GM21786 (cell line): ENCODE data around the gene PPP6C.
"Not testable (repeated sequence)": the region's sequence is repeated elsewhere in the genome, so short reads cannot be mapped to it uniquely, and the experiment has no call there.

Source experiments
- ATAC-seq: cut with Tn5 transposase; IDR thresholded peaks from one replicate; pipeline ENCODE4 v1.9.1; 2021; ENCODE audit not compliant: unreplicated experiment

Gene PPP6C

DNA sequence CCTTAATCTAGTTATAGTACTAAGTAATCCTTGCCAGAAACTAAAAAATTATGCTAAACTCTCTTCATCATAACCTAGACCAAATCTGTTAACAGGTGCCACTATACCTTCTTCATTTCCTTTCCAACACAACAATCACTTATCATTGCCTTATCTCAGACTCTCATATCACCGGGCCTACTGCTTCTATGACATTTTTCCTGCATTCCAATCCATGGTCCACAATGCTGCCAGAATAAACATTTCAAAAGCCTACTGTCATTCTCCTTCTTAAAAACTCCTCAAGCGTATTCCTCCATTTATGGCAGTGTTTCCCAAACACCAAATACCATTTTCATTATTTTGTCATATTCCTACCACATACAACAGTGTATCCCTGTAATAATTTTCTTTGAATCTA lies 6.5 kb downstream of the PPP6C start:
- ATAC-seq: no peak

DNA sequence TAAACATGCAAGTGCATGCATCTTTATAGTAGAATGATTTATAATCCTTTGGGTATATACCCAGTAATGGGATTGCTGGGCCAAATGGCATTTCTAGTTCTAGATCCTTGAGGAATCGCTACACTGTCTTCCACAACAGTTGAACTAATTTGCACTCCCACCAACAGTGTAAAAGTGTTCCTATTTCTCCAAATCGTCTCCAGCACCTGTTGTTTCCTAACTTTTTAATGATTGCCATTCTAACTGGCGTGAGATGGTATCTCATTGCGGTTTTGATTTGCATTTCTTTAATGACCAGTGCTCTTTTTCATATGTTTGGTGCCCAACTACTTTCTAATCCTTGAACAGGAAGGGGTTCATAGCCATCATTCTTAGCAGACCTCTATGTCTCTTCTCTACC lies 7.8 kb downstream of the PPP6C start:
- not testable (repeated sequence) for ATAC-seq

DNA sequence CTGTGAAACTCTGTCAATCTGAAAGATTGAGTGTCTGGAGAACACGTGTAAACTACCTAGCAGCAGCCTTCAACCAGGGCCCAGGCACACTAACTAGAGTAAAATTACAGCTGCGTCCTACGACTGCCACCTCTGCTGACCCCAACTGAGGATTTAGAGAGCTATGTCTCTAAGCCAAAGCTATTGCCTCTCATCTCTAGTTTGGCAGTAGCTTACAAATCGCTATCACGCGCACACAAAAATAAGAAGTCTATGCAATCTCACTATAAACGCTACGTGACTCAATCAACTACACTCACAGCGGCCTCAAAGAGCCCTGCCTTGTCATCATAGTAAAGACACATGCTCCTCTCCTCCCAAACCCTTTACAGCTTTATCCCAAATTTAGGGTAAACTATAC lies 8.7 kb downstream of the PPP6C start:
- ATAC-seq: no peak

DNA sequence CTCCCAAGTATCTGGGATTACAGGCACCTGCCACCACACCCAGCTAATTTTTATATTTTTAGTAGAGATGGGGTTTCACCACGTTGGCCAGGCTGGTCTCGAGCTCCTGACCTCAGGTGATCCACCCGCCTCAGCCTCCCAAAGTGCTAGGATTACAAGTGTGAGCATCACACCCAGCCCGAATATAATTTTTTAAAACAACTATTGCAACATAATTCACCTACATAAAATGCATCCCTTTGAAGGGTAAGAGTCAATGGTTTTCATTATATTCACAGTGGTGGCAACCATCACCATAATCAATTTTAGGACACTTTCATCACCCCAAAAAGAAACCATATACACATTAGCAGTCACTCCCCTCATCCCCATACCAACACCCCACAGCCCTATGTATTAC lies 9.8 kb downstream of the PPP6C start:
- not testable (repeated sequence) for ATAC-seq

DNA sequence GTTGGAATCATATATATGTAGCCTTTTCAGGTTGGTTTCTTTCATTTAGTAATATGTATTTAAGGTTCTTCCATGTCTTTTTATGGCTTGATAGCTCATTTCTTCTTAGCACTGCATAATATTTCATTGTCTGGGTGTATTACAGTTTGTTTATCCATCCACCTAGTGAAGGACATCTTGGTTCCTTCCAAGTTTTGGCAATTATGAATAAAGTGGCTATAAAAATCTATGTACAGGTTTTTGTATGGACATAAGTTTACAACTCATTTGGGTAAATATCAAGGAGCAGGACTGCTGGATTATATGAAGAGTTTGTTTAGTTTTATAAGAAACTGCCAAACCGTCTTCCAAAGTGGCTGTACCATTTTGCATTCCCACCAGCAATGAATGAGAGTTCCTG lies 11.7 kb downstream of the PPP6C start:
- no peak for ATAC-seq

DNA sequence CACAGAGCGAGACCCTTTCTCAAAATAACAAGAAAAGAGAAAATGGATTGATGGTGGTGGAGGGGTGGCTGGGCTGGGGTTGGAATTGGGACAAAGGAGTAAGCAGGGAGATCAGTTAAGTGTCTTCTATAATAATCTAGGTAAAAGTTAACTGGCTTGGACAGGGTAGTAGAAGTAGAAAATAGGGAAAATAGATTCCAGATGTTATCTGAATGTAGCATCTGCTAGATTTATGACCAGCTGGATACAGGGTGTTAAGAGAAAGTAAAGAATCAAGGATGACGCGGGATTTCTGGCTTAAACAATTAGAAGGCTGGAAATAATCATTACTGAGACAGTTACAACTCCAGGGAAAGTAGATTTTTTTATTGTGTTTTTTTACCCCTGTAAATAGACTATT lies 13.0 kb downstream of the PPP6C start:
- ATAC-seq: no peak

DNA sequence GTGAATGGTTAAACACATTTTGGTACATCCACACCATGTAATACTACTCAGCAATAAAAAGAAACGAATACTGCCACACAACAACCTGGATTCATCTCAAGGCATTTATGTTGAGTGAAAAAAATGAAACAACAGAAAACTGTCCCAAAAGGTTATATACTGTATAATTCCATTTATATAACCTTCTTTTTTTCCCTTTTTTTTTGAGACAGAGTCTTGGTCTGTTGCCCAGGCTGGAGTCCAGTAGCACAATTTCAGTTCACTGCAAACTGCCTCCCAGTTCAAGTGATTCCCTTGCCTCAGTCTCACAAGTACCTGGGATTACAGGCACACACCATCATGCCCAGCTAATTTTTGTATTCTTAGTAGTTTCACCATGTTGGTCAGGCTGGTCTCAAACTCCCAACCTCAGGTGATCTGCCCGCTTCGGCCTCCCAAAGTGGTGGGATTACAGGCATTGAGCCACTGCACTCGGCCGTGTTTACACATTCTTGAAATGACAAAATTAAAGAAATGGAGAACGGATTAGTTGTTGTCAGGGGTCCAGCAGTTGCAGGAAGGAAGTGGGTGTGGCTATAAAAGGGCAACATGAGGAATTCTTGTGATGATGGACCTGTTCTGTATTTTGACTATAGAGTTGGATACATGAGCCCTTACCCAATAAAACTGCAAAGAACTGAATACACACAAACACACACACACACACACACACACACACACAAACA lies 17.4 kb downstream of the PPP6C start:
- no peak for ATAC-seq

DNA sequence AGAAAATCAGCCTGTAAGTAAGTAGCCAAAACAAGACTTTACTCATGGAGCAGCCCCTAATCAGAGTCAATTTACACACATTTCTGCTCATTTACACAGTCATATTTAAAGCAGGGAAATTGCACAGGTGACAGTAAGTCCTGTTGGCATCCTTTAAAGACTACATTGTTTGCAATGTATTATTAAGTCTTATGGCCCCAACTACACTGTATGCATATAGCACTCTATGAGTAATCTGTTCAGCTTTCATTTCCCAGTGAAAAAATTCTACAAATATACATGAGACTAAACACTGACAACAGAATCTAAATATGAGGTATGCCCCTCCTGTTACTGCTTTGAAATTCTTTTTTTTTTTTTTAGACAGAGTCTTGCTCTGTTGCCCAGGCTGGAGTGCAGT lies 19.7 kb downstream of the PPP6C start:
- no peak for ATAC-seq

DNA sequence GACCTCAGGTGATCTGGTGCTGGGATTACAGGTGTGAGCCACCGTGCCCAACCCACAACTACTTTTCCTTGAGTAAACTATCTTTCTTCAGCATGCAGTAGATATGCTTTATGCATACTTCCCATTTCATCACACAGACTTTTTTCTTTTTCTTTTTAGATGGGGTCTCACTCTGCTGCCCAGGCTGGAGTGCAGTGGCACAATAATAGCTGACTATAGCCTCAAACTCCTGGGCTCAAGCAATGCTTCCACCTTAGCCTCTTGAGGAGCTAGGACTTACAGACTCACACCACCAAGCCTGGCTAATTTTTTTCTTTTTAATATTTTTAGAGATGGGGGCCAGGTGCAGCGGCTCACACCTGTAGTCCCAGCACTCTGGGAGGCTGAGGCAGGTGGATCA lies 22.8 kb downstream of the PPP6C start:
- no peak for ATAC-seq

DNA sequence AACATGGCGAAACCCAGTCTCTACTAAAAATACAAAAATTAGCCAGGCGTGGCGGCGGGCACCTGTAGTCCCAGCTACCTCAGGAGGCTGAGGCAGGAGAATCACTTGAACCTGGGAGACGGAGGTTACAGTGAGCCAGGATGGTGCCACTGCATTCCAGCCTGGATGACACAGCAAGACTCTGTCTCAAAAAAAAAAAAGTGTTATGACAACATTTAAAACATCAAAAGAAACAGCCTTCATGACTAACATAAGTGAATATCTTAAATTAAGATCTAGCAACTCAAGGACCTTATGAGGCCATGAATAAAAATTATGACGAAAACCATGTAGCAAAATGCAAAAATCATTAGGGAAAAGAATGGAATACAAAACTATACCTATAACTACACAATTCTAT lies 26.7 kb downstream of the PPP6C start:
- ATAC-seq: not testable (repeated sequence)

DNA sequence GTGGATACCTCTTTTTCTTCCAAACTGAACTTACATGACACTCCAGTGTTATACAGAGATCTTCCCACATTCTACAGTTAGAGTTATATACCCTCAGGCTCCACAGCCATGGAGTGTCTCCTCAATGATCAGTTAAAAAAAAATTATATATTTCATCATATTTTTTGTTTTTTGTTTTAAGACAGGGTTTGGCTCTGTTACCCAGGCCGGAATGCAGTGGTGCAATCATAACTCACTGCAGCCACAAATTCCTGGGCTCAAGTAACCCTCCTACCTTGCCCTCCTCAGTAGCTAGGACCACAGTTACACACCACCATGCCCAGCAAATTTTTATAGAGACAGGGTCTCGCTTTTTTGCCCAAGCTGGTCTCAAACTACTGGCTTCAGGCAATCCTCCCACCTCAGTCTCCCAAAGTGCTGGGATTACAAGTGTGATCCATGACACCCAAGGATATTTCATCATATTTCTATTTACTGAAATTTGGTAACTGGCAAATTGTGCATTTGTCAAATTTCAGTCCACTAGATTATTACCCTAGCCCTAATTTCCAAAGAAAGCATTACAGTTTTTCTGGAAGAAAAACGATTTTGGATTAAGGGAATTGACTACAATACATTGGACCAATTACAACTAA lies 28.2 kb downstream of the PPP6C start:
- ATAC-seq: no peak

DNA sequence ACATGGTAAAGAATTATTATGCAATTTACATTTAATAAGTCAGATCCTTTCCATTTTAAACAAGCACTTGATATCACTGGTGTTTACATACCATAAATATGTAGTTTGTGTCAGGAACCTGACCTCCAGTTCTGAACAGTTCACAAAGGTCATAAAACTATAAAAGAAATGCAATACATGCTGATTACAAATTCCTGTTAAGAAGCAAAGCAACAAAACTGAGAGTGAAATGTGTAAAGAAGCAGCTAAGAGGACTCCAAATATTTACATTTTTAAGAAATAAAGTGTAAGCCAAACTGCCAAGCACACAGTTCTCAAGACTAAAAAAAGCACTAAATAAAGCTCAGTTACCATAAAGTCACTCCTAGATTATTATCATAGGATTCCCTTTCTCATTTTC lies 28.9 kb downstream of the PPP6C start:
- no peak for ATAC-seq

DNA sequence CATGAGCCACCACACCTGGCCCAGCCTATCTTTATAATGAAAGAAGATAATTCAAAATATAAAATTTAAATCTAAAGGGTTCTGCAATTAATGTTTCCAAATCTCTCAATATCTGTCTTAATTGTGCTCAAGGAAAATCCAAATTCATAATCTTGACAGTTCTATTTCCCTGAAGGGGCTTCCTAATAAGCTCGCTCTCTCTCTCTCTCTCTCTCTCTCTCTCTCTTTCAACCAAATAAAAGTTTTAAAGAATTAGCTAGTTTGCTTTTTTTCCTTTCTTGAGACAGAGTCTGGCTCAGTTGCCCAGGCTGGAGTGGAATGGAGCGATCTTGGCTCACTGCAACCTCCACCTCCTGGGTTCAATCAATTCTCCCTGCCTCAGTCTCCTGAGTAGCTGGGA lies 33.1 kb downstream of the PPP6C start:
- no peak for ATAC-seq

DNA sequence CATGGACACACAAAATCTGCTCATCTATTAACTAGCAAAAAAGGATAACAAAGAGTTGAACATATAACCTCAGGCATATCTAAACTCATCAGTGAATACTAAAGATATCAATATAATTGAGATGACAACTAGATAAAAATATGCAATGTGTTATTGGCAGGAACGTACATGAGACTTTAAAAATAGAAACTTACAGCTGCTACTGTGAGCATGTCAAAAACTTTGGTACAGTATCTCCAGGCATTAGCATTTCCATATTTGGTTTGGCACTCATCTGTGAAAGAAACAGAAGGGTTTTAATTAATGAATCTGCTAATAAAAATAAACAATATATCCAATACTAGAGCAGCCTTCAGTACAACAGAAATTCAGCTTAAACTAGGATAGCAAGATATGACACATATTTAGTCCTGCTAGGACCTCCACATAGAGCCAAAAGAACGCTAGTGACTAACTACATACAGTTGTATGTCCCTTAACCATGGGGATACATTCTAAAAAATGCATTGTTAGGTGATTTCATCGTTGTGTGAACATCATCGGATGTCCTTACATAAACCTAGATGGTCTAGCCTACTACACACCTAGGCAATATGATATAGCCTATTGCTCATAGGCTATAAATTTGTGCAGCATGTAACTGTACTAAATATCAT lies 35.8 kb downstream of the PPP6C start:
- no peak for ATAC-seq

DNA sequence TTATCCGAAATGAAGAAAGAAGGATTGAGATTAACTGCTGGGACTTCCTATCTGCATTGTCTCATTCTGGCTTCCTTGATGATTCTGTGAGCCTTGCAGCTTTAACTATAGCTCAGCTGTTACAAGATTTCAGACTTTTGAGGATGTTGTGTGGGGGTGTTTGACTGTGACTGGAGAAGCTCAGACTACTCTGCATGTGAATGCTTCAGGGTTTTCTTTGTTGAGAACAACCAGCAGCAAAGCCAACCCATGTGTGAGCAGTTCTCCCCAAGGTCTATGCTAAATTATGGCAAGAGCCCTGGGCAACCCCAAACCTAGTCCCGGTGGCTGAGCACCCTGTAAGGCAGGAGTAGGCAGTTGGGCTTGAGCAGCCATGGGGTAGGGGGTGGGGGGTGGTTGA lies 37.9 kb downstream of the PPP6C start:
- no peak for ATAC-seq

DNA sequence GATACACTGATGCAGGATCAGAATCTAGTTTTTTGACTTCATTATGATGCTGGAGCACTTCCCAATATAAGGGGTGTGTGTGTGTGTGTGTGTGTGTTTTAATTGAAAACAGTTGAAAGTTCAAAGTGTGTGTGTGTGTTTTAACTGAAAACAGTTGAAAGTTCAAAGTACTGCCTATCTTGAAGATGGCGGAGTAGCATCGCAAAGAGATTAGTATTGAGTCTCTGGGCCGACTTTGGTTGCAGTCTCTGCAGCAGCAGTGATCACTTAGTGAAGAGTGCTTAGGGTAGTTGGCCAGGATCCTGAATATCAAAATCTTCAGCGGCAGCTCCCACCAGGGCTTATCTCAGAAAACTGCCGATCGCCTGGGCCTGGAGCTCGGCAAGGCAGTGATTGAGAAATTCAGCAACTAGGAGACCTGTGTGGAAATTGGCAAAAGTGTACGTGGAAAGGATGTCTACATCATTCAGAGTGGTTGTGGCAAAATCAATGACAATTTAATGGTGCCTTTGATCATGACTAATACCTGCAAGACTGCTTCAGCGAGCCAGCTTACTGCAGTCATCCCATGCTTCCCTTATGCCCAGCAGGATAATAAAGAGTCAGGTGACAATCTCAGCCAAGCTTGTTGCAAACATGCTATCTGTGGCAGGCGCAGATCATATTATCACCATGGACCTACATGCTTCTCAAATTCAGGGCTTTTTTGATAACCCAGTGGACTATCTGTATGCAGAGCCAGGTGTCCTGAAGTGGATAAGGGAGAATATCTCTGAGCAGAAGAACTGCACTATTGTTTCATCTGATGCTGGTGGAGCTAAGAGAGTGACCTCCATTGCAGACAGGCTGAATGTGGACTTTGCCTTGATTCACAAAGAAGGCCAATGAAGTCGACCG lies 39.0 kb downstream of the PPP6C start:
- no peak for ATAC-seq

DNA sequence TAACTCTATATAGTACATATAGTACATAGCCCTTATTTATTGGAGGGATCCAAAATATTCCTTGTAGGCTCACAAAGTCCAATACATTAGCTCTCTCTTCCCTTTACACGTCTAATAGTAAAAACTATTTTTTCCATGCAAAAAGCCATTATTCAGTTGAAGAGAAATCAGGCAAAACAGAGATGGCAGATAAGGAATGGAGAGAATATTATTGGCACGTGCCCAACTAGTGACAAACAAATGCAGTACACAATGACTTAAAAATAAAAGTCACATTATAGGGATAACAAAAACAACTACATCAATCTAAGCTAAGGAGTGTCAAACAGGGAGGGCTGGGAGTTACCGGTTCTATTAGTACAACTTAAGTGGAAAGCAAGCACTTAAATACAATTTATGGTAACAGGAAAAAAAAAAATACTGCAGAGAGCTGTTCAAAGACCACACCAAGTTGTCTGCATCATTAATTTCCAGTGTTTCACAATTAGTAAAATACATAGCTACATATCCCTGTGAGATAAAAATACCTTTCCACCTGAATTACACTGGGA lies 42.1 kb downstream of the PPP6C start:
- no peak for ATAC-seq

DNA sequence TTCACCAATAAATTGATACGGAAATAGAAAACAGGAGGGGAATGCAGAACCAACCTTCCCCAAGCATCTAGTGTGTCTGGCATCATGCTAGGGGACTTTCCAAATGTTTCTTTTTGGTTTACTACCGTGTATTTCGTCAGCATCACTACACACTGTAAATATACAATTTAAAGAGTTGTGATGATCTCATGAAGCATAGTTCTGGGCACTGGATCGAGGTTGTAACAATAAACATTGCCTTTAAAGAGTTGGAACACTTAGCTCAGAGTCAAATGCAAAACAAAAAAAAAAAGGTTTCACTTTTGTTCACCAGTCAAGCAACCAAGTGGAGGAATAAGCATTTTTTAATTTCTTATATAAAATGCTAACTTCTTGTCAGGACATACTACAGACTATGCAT lies 43.4 kb downstream of the PPP6C start:
- no peak for ATAC-seq

DNA sequence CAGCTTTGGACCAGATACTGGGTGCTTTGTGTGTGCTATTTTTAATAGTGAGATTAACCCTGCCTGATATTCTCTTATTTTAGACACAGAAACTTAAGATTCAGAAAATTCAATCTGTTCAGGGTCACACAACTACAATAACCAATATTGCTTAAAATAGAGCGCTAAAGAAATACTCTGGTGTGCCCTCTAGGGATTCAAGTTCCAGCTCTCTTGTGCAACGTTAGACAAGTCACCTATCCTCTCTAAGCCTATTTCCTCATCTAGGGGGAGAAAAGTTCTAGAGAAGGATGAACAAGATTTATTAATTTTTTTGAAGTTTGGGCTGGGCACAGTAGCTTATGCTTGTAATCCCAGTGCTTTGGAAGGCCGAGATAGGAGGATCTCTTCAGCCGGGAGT lies 44.2 kb downstream of the PPP6C start:
- no peak for ATAC-seq

DNA sequence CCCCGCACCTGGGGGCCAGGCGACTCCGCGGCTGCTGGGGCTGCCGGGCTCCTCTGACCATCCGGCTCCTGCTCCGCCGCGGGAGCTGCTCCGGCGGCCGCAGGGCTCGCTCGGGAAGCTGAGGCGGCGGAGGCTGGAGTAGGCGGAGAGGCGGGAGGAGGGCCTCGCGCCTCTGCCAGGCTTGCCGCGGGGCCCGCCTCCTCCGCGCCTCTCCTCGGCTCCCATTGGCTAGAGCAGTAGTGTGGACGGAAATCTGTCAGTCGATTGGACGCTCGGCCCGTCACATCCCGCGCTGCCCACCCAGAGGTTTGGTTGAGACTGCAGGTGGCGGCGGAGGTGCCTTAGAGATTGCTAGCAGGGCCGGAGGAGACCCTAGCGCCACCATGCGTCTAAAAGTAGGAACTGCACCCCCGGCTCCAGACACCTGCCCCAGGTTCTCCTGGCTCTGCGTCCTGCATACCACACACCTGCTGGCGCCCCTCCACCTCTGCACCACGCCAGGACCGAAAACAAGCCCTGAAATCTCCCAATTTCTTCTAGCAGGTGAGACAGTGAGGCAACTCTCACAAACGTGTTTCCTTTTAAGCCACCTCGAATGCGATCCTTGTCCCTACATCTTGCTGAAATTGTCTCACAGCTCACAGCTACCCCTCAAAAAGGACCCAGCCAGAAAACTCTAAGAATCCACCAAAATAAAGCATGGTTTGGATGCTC lies 46.1 kb downstream of the PPP6C start, which contains the start of gene SCAI:
Gene SCAI, minus strand, starts transcription at position 152 of the 714 bp plus-strand sequence. Its CDS starts 91 bp downstream, at position 61.
- ATAC-seq: peak; percentile 99
